Activated T-helper 9 cell treated with anti-CD3 and anti-CD28 coated beads, Interleukin-2, amount 50 U/mL, for 16 hours (primary cell): Measurements from ENCODE around the gene SNAP47.

Experiments
- DNase-seq: peaks from one replicate; pipeline ENCODE4 v3.0.0-alpha.2; 2020; ENCODE audit warnings: low read depth

SNAP47 gene

DNA sequence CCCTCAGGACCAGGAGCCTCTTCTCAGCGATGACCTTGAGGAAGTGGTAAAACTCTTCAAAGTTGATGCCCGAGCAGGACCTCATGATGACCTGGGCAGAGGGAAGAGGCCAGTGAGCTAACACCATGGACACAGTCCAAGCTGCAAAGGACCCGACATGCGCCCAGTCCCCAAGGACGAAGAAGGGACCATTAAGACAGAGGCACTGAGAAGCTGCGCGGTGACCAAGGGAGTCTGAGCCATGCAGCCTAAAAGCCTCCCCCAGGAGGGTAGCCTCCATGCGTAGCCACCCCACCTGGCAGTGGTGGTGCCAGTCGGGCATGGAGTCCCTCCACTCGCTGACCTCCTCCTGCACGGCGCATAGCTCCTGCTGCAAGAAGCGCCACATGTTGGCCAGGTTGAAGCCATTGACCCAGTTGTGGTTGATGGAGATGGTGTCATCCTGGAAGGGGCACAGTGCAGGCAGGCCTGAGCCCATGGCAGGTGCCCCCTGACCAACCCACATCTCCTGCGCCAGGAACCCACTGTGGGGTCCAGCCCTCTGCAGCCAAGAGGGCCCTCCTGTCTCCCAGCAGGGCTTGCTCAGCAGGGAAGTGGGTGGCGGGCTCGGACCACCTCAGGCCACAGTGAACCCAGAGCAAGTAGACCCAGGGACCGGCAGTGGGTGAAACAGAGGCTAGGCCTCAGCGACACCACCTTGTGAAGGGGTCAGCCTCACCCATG is 2.5 kb upstream of the SNAP47 start:
- no peak for DNase-seq

DNA sequence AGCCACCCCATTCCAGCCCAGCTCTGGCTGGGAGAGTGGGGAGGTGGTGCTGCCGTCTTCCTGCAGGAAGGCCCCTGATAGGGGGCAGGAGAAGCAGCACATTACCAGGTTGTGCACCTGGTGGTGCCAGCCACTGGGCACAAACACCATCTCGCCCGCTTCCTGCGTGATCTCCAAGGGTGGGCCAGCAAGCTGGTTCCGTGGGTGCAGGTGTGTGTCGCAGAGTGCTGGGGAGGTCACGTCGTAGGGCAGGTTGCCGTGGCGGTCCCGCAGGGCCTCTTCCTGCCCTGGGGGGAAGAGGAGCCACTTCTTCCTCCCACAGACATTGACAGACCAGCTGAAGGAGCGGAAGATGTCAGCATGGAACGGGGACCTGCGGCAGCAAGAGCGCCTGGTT is 1.9 kb upstream of the SNAP47 start:
- no peak for DNase-seq

DNA sequence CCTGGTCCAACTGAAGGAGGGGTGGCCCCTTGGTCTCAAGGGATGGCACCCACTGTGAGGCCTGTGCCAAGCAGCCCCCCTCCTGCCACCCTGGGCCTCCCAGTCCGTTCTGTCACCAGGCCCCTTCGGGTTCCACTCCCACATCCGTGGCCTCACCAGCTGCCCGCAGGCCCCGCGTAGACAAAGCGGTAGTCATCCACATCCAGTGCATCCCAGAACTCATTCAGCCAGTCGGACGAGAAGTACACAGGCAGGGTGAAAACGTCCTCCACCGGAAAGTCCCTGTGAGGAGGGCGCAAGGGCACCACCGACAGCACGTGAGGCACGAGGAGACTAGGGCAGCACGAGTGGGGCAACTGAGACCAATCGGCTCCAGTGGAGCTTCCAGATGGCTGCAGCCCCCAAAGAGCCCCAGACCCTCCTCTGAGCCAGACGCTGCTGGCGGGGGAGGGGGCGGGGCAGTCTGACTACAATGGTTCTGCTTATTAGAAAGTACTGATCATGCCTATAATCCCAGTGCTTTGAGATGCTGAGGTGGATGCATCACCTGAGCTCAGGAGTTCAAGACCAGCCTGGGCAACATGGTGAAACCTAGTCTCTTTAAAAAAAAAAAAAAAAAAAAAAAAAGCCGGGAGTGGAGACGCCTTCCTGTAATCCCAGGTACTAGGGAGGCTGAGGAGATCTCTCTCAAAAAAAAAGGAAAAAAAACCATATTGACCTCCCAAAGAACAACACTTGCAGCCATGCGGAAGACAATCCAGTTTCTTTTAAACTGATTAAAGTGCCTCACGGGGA is 1.3 kb upstream of the SNAP47 start:
- no peak for DNase-seq

DNA sequence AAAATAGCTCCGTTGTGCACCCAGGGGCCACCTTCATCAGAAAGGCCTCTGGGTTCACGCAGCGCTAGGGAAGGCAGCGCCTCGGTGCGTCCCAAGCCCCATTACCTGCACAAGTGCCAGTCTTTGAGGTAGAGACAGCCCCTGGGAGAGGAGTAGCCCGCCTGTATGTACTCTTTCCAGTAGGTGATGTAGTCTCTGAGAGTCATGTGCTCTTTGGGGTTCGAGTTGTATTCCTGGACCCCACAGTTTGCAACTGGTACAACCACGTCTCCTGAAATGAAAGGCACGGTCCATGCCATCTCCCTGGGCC is 734 bp upstream of the SNAP47 start:
- no peak for DNase-seq

DNA sequence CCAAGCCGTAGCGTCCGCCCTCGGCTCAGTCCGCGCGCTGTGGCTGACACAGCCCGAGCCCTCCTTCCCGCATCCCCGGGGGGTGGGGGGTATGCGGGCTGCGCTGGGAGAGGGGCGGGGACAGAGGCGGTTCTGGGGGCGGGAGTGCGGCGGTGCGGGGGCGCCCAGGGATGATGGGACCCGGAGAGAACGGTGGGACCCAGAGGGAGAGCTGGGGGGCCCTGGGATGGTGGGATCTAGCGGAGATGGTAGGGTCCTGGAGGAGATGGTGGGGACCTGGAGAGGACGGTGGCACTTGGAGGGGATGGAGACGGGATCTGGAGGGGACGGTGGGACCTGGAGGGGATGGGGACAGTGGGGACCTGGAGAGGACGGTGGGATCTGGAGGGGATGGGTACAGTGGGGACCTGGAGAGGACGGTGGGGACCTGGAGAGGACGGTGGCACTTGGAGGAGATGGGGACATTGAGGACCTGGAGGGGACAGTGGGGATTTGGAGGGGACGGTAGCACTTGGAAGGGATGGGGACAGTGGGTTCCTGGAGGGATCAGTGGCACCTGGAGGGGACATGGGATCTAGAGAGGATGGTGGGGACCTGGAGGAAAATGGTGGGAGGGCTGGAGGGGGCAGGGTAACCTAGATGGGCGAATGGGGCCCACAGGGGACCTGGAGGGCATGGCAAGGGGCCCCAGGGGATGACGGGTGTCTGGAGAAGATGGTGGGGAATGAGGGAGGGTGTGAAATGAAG is 477 bp downstream of the SNAP47 start:
- DNase-seq = no peak

DNA sequence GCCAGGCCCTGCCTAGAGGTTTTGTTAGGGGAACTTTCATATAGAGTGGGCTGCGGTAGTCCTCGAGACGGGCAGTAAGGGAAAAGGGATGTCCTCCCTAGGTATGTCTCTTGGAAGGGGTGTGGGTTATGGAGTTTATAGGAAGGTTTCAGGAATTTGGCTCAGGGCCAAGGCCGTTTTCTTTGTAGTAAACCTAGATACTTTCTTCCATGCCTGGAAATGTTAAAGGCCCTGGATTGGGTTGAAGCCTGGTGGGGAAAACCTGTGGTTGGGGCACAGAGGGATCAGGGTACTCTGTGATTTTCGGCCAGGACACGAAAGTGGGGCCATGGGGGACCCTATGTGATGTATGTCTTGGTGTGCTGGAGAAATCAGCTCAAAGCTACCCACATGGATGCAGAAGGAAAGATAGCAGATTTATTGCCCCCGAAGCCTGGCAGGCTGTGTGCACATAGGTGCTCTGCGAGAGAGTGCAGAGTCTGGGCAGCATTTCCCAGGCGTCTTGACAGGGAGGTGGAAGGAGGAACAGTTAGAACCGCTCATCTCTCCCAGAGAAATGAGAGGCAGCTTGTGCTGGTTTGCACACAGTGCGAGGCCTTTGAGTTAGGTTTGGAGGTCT is 1.7 kb downstream of the SNAP47 start:
- DNase-seq = no peak

DNA sequence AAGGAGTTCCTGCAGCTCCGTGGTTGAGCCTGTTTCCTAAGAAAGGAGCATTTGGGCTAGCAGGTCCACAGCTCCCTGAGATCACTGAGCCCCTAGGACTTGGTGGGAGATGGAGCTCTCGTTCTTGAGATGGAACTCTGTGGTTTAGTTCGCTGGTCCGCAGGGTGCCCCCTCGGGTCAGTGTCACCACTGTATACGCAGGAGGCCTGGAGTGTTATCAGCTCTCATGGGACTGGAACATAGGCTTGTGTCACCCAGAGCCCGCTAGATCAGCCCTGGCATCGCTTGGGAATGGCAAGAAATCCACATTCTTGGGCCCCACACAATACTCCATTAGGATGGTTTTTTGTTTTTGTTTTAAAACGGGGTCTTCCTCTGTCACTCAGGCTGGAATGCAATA is 3.6 kb downstream of the SNAP47 start:
- no peak for DNase-seq

DNA sequence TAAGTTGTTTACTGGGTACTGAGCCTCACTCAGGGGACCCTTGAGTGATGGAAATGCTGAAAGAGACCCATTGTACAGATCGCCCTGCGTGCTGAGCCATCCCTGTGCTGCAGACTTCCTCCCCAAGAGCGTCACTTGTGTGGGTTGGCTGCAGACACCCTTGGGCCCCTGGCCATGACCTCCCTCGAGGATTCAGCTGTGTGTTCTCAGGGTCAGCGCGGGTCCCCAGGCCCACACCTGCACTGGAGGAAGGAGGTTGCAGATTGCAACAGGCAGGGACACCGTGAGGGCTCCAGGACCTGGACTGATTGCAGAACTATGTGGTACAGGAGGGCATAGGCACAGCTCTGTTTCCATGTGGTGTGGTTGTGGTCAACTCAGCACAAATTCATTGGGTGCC is 4.4 kb downstream of the SNAP47 start:
- DNase-seq = no peak

DNA sequence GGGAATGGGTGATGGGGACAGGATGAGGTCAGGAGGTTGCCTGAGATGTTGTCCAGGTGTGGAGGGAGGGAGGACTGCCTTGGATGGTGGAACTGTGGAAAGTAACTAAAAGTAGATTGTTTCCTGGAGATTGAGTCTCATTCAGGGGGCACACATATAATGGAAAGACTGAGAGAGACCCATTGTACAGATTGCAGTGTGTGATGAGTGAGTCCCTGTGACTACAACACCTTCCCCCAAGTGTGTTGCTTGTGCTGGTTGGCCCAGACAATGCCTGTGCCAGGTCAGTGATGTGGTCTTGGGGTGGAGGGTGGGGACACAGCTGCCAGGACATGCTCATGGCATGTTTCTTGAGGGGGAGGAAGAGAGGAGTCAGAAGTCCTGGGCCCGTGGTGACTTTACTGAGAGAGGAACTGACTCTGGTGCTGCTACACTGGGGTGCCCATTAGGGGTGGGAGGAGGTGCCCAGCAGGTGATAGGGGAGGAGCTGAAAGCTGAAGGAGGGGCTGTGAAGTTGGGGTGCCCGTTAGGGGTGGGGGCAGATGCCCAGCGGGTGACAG is 5.2 kb downstream of the SNAP47 start:
- DNase-seq = no peak

DNA sequence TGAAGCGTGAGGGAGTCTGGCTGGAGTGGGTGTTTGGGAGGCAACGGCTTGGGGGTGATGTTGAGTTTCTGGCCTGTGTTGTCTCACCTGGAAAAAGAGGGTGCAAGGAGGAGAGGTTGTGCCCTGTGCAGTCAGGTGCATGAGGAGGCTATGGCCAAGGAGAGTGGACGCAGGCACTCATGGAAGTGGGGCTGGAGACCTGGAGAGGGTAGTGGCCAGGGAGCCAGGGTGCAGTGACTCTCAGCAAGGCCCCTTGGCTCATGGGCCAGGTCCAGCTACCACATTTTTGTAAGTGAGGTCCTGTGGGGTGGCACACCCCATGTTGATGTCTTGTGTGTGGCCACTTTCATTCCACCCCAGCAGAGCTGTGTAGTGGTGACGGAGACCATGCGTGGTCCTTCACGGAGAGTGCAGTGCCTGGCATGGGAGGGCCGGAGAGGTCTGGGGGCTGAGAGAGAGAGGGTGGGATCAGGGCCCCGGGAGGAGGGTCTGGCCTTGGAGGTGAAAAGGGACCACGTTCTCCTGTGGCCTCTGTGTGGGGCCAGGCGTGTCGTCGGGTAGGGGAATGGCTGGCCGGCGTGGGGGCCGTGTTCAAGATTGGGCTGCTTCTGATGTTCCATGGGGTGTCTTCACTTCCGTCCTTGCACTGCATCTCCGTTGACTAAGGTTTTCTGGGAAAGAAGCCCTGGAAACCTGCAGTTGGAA is 6.1 kb downstream of the SNAP47 start:
- DNase-seq = no peak

DNA sequence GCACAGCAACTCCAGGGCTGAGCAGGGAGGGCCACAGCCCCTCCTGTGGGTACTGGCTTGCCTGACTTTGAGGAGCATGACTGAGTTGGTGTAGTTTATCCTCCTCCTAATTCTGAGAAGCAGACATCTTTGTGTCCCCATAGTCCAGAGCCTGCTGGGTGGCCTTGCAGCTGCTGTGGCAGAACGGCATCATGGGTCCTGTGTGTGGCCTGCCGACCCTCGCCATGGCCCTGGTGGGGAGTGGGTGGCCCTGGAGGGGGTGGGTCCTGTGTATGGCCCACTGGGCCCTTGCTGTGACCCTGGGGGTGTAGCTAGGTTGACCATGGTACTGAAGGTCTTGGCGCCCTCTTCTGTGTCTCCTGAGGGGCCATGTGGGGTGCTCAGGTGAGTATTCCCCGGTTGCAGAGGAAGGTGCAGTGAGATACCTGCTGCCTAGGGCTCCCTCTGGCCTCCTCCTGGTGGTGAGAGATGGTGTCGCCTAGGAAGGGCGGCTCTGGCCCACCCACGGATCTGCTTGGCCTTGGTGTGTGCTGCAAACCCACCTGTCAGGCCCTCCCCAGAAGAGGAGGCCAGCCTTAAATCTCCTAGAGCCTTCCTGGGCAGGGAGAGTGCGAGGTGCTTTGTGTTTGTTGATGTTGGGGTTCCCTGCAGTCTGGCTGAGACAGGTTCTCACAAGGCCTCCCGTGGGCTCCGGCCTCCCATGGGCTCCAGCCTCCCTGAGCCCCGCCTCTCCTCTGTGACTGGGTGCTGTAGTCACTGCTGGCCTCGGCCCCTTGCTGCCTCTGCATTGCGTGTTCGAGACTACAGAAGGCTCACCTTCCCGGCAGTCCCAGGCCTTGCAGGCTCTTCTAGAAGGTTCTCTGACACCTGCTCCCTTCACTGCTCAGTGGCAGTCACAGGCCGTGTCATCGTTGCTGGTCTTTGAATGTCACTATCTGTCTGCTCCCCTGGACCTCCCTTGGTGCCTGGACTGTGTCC is 7.8 kb downstream of the SNAP47 start:
- no peak for DNase-seq

DNA sequence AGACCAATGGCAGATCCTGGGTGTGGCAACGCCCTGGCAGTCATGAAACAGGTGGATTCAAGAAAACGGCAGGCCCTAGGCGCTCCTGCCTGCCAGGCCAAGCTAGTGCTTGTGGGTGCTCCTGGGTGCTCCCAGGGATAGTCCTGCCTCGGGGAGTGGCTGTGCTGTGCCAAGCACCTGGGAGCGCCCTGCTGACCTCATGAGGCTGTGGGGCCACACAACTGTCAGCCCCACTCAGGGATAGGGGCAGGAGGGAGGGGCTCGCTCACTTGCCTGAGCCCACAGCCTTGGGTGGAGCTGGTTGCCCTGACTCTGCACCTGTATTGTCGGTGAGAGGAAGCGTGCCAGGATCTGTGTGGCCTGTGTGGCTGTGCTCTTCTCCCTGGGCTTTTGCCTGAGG is 9.4 kb downstream of the SNAP47 start:
- DNase-seq = no peak

DNA sequence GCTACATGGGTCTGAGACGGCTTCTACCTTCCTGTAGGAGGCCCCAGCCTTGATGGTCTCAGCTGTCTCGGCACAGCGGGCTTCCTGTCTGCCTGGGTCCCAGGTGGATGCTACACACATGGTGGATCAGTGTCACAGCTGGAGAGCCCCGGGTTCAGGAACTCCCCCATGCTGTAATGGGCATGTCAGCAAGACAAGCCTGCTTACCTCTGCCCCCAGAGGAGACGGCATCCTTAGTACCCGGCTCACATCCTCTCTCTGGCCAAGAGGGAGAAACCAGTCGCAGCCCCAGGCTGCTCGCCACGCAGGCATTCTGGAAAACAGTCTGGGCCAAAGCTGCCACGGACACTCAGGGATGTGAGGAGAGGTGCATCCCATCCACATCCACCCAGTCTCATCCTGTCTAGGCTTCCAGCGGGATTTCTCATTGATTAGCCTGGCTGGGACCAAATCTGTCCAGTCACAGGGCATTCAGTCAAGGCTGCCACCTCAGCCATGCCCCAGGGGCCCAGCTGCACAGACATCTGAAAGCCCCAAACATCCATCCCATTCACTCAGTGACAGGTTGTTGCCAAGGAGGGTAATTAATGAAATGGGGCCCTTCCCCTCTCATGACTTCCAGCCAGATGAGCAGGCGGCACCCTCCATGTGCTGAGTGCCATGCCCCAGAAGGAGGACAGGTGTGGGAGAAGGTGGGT is 10.5 kb downstream of the SNAP47 start:
- DNase-seq = no peak

DNA sequence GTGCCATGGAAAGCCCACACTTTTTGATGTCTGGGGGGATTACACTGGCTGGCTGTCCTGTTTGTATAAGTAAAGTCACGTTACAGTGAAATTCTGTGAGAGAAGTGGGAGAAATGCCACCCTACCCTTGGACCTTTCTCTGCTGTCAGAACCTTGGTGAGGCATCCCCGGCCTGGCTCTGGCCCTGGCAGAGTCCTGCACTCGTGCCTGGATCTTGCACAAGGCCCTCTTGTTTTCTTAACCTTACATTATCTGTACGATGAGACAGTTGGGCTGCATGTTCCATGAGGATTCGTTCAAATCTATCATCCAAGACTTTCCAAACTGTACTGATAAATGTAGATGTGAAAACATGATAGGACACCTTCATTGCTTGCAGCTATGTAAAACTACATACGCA is 11.4 kb downstream of the SNAP47 start:
- DNase-seq = no peak

DNA sequence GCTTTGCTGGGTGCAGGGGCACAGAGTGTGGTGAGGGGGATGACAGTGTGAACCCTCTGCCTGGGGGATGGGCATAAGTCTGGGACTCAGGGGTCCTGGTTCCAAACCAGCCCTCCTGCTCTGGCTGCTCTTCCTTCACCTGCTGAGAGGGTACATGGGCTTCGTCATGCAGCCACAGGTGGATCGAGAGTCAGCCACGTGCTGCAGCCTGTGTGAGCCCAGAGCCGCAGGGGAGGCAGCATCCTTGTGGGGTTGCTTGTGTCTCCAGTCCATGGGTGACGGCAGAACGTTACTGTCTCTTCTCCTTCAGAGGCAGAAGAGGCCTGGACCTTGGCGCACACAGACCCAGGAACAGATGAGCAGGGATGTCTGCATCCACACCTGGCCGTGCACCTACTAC is 12.1 kb downstream of the SNAP47 start:
- no peak for DNase-seq

DNA sequence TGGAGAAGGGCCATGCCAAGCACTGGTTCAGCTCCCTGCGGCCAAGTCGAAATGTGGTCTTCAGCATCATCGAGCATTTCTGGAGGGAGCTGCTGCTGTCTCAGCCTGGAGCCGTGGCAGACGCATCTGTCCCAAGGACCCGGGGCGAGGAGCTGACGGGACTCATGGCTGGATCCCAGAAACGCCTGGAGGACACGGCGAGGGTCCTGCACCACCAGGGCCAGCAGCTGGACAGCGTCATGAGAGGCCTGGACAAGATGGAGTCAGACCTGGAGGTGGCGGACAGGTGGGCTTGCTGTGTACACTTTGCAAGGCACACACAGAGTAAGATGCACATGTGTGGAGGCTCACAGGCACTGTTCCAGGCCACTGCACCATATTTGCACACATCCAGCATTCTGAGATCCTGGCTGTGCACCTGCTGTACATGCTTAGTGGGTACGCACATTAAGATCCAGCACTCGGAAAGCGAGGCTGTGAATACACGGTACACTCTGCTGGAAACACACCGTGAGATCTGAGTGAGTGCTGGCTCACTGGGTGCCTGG is 12.8 kb downstream of the SNAP47 start:
- DNase-seq = no peak

DNA sequence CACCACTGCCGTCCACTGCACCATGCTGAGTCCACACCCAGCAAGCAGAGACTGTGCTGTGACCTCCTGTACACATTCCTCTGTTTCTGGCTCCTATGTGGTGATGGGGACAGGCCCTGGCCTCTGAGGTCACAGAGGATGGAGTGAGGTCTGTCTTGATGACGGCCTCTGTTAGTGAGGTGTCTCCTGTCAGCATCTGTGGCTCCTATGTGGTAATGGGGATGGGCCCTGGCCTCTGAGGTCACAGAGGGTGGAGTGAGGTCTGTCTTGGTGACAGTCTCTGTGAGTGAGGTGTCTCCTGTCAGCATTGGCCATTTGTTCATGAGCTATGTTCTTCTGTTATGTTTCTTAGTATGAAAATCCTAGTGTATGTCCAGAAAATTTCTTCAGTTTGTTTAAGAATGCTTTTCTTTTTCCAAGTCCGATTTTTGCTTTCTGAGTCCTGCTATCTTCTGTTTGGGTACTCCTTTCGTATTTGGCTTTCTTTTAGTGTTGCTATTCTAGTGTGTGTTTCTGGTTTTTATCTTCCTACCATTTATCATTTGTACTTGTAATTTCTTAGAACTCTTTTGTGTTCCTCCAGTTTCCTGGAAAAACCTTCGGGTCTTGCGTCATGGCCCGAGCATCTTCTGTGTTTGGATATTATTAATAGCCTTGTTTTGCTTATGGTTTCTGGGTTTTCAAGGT is 13.4 kb downstream of the SNAP47 start:
- no peak for DNase-seq

DNA sequence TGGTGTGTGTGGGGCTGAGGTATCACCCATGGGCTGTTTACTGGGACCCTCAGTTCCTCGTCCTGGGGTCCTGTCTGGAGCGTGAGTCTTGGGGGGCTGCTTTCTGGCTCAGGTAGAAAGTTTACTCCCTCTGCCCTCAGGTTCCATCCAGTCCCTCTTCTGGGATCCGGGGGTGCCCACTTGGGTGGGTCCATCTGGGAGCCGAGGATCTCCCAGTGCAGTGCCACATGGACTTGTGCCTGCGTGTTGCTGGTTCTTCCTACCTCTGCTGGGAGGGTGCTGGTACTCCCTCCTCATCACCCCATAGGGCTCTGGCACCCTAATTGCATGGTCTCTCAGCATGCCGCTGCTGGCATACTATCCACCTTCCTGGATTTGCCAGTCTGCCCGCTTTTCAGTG is 14.0 kb downstream of the SNAP47 start:
- DNase-seq = no peak
